ENCODE data around the gene ATP11A.

Gene ATP11A

DNA sequence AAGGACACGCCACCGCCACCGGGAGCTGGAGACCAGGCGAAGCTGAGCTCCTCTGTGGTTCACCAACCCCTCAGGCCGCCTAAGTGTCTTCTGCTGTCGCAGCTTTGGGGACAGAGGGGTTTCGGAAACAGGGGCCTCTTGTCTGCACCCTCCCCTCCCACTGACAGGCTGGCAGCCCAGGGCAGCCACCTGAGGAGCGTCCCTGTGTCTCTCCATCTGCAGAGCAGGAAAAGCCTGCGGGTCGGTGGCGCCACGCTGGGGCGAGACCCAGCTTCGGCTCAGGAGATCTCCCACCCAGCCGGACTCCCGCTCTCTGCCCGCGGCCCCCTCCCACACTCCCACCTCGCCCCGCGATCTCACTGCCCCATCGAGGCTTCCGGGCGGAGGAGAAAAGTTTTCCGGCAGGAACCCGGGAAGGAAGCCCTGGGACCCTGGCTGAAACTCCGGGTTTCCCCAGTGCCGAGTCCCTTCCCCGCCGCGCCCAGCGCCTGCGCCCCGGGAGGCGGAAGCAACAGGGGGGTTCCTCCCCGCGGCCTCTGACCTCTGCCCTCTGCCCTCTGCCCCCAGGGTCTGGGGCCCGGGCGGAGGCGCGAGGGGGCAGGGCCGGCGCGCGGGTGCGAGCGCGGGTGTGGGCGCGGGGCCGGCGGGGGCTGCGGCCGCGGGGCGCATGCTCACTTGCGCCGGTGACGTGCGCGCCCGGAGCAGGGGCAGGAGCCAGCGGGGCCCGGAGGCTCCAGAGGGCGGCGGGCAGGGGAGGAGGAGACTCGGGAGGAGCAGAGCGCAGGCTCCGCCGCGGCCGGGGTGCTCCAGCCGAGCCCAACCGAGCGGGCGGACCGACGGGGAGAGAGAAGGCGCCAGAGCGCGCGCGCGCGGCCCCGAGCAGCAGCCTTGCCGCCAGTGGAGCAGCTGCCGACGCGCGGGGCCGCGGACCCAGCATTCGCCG lies at the start of gene ATP11A:
Gene ATP11A, plus strand, starts transcription at position 736 of the 943 bp plus-strand sequence. CDS start 379 bp downstream, outside the sequence.
- DNase-seq (ENCODE audit: low read depth), result peak; percentile 67

DNA sequence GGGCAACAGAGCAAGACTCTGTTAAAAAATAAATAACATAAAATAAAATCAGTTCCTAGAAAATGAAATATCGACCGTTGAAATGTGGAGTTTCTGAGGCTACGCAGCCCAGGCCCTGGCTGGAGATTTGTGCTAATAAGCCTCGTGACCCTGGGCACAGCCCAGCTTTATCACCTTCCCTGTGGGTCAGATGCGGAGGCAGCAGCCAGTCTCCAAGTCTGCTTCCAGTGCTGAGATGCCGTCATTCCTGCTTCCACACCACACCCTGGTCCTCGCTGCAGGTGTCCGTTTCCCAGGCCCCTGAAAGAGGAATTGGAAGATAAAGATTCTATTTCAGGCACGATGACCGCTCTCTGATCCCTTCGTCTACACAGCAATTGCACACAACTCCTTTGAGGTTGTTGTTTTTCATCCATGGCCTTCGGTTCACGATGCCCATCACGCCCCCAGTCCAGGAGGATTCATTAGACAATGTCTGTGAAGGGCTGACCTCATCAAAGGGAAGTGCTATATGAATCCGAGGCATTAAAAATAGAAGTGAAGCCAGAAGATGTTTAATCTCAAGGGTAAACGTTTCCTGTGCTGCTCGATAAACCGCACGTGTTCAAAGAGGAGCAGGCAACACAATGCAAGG lies 48.3 kb upstream of the ATP11A start:
- DNase-seq (ENCODE audit: low read depth), result no peak

DNA sequence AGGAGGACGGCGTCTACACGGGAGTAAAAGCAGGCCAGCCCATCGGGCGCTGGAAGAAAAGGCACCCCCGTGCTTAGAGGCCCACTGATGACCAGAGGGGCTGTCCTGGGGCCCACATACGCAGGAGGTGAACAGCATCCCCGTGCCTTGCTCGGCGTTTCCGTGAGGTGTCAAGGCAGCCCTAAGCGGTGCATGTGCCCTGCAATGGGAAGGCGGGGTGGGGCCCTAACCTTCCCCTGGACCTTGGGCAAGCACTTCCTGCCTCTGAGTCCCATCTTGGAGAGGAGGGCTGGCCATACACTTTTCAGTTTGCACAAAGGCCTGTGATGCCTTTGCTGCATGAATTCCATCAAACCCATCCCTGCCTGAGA lies 47.8 kb upstream of the ATP11A start:
- no peak for DNase-seq (ENCODE audit: low read depth)

DNA sequence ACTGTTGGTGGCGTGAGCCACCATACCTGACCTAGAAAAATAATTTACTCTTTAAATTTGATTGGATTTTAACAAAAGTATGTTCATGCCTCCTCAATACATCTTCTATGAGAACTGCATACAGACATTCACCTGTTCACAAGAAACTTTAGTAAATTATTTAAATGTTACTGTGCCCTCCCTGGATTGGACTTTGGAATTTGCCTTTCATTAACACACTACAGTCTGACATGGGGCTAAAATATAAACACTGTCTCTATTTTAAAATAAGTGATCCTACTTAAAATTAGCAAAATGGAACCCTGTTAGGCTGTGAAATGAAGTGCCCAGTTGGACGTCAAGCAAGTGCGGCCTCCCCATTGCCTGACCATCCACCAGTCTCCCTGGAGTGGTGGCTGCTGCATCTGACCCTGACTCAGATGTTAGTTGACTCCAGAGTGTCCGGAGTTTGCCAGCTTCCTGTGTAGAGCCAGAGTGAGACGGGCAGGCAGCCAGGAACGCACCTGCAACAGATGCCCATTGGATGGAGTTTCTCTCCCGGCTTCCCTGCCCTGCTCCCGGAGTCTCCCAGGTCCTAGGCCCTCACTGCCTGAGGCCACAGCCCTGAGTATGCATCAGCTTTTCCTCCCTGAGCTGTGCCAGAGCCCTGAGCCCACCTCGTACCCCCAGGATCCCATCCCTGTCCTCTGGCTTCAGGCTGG lies 45.9 kb upstream of the ATP11A start:
- DNase-seq (ENCODE audit: low read depth), result no peak

DNA sequence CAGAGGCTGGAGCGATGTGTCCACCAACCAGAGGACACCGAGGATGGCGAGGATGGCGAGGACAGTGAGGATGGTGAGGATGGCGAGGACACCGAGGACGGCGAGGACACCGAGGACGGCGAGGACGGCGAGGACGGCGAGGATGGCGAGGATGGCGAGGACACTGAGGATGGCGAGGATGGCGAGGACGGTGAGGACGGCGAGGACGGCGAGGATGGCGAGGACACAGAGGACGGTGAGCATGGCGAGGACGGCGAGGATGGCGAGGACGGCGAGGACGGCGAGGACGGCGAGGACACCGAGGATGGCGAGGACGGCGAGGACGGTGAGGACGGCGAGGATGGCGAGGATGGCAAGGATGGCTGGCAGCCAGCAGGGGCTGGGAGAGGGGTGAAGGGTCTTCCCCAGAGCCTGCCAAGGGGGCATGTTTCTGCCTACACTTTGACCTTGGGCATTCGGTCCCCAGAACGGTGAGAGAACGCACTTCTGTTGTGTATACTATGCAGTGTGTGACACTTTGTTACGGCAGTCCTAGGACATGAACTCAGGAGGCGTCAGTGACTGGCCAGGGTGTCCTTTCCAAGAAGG lies 44.4 kb upstream of the ATP11A start:
- no peak for DNase-seq (ENCODE audit: low read depth)

DNA sequence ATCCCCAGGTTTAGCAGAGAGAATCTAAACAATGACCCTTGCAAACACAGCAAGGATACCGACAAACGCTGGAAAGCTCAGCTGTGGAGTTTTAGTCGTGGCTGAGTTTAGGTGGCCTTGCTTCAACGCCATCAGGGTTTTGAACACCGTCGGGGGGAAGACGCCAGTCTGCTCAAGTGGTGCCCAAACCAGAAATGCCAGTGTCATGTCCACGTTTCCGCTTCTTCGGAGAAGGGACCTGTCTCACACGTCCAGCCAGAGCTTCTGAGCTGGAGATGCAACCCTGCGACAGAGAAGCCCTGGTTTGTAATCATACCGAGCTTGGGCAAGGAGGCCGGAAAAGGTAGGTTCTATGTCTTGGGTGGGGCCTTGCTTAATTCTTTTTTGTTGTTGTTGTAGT lies 42.6 kb upstream of the ATP11A start:
- DNase-seq (ENCODE audit: low read depth), result no peak

DNA sequence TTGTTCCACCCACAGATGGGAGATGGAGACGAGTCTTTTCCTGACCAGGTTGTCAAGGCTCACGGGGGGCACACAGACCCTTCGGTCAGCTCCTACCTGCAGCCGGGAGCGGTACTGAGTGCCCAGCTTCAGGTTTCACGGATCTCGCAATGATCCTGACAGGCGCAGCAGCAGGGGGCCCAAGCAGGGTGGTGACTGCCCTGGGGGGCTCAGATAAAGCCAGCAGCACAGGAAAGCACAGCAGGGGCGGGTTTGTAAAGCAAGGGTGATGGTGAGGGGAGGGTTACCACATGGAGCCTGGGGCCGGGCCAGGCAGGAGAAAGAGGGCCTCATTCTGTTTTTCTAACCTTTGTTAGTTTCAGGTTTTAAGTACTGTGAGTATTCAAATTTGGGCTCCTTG lies 41.7 kb upstream of the ATP11A start:
- DNase-seq (ENCODE audit: low read depth), result no peak

DNA sequence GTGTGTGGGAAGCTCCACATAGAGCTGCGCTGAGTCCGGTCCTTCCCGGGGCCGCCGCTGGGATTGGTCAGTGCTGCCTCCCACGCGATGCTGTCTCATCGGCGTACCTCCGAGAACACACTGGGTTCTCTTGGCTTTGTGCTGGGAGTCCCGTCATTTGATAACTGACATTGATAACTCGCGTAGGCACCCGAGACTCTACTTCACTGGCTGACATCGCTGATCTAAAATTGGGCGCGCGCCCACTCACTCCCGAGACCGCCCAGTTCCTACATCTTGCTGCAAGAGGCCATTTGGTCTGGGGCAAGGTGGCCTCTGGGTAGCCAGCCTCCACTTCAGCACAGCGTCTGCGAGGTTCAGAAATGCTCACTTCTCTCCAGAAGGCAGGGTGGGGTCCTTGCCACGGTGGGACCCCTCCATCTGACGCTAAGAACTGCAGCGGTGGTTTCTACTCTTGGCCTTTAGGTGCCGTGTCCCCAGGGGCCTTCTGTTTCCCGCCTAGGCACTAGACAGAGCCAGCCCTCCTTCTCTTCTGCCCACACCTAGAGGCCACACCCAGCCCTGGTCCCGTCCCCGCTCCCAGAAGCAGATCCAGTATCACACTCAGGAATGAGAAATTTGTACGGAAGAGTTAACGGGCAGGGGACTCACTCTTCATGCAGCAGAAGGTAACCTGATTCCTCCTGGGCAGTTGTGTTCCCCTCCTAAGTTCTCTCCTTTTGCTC lies 40.7 kb upstream of the ATP11A start:
- no peak for DNase-seq (ENCODE audit: low read depth)

DNA sequence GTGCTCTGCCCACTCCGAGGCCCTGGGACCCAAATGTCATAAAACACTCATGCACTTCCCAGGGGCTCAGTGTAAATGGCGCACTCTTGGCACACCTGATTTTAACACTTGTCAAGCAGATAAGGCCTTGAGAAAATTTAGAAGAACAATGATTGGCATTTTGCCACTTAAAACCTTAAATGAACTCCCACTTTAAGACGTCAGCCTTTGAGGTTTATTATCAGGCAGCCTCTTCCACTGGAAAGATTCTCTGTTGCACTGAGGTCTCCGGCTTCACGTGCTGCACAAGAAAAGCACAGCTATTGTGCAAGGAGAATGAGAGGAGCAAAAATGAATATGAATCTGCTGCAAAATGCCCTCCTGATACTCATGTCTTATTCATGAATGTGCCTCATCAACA lies 38.5 kb upstream of the ATP11A start:
- DNase-seq (ENCODE audit: low read depth), result no peak

DNA sequence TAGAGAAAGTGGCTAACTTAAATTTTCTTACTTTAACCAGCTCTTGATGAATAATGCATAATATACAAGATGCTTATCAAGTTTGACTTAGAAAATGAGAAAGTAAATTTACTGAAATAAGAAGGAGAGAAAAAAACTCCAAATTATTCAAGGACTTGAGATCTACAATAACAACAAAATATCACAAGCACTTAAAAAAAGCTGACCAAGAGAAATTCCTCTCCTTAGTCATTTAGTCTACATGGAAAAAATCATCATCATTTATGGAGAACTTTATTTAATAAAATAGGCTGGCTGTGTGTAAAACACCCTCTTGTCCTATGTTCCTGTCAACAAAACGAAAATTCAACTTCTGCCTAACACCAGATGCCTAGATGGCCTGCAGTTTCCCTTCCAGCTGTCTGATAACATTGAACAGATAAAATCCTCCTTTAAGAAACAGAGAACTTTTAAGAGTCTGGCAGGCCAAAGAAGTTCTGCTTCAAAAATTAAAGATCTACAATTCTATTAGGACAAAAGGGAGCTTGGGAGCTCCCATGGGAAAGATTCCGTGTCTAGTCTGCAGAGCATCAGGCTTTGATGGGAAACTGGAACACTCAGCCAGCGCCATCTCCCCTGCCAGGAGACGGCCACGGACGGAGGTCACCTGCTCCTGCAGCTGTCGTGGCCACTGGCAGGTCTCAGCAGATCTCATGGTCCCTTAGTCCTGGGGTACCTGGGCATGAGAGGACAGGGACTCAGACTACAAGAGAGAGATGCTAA lies 37.9 kb upstream of the ATP11A start:
- DNase-seq (ENCODE audit: low read depth), result no peak

DNA sequence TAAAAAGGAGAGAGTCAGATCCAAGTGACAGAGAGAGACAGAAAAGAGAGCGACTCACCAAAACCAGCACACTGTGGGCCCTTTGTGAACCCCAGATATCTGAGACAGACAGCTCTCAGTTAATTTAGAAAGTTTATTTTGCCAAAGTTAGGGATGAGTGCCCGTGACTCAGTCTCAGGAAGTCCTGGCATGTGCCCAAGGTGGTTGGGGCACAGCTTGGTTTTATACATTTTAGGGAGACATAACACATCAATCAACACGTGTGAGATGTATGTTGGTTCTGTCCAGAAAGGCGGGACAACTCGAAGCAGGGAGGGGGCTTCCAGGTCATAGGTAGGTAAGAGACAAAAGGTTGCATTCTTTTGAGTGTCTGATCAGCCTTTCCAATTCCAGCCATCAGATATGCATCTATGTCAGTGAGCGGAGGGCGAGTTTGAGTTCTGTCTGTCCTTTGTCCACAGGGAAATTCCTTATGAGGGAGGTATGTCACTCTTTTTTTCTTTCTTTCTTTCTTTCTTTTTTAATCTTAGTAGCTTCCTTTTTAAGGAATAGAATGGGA lies 37.2 kb upstream of the ATP11A start:
- no peak for DNase-seq (ENCODE audit: low read depth)

DNA sequence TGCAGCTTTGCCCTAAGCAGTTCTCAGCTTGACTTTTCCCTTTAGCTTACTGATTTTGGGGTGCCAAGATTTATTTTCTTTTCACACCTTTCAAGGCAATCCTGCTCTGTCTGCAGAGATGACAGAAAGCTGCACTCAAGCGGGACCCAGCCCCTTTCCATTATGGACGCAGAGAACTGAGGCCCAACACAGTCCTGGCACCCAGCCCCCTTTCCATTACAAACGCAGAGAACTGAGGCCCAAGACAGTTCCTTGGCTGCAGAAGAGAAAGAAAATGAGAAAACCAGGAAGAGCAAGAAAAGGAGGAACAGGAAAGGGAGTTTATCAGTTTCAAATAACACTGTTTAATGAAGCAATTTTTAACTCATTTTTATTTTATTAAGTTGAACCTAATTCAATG lies 36.8 kb upstream of the ATP11A start:
- no peak for DNase-seq (ENCODE audit: low read depth)

DNA sequence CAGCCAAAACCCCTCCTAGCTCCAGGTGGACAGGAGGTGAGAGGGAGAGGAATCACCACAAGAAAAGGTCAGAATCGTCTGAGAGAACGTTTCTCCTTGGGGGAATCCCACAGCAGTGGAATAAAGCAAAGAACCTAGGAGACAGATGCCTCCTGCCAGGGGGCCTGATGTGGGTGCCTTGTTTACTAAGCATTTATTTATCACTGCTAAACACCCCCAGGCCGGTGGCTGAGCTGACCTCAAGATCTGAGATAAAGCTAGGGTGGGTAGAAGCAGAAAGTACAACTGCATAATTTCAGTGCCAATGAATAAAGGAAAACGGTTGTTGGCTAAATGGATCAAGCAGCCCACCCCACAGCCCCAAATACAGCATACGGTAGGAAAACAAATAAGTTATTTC lies 33.9 kb upstream of the ATP11A start:
- no peak for DNase-seq (ENCODE audit: low read depth)

DNA sequence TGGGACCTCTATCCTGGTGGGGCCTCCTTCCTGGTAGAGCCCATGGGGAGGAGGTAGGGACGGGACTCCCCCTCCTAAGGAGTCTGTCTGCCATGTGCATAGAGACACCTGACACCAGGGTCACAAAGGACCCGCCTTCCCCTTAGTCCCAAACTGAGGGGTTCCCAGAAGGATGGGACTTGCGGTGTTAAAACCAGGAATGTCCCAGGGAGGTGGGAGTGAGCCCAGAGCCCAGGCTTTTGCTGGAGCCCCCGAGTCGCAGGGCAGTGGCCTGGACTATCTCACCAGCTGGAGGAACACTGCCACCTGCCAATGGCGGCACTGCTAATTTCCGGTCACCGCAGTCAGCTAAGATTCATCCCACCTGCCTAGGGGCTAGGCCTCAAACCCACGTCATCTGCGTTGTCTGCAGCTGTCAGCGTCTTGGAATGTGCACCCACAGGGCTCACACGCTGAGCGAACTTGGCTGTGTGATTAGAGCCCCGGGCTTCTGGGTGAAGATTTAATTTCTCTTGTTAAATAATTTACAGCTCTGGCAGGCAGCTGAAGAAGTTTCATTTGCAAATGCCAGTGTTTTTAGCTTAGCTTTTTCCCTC lies 31.9 kb upstream of the ATP11A start:
- DNase-seq (ENCODE audit: low read depth), result no peak

DNA sequence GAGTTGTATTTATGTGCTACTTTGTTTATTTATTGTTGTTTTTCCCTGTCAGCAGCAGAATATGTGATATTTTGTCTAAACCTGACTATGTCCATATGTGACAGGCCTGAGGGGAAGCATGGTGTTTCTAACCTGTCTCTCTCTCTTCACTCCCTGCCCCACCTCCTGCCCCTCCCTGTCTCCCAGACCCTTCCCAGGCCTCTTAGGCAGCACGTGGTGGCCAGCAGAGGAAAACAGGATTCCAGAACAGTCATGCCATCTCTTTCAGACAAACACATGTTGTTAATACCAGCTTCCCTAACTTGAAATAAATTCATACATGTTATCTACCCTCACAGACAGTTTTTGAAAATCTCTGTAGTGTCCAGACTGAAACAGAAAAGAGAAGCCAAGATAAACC lies 31.0 kb upstream of the ATP11A start:
- DNase-seq (ENCODE audit: low read depth), result no peak

DNA sequence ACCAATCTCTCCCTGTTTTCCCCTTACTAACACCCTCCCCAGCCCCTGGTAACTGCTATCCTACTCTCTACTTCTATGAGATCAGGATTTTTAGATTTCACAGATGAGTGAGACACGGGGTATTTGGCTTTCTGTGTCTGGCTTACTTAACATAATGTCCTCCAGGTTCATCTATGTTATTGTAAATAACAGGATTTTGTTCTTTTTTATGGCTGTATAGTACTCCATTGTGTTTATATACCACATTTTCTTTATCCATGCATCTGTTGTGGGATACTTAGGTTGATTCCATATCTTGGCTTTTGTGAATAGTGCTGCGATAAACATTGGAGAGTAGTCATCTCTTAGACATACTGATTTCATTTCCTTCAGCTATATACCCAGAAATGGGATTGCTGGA lies 28.5 kb upstream of the ATP11A start:
- no peak for DNase-seq (ENCODE audit: low read depth)

DNA sequence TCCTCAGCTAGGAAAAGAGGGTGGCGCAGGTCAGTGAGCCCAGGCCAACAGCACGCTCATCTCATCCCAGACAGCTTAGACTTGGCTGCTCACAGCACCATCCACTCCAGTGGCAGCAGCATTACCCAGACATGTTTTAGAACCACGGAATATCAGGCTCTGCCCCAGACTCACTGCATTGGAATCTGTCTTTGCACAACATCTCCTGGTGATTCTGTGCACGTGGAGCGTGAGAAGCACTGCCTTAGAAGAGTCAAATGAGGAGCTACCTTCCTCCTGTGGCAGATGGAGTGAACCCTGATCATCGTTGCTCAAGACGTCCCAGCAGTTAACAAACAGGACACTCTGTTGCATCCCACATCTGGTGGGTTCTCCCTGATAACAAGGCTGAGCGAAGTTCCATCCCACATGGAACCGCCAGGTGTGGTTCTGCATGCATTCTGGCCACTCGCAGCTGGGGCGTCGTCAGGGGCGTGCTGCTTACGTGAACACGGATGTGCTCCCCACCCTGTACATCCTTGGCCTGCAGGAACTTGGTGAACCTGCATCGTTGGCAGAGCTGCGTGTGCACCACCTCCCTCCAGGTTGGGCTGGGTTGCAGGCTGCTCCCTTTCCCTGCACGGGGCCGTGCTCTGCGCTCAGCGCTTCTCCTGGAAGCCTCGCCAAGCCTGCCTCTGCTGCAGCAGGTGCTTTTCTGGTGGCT lies 25.2 kb upstream of the ATP11A start:
- DNase-seq (ENCODE audit: low read depth), result no peak

DNA sequence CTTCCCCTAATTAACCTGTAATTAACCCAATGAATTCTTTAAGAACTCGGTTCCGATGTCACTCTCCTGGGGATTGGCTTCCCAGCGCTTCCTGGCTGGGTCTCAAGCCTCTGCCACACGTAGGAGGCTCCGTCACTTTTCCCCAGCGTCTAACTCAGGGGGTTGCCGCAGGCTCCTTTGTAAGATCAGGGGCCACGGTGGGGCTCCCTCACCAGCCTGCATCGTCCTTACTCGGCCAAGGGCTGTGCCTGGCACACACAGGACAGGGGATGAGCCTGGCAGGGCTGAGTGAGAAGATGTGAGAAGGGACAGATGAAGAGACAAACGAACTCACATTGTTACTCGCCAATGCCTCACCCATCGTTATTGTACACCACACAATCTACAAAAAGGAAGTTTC lies 20.9 kb upstream of the ATP11A start:
- no peak for DNase-seq (ENCODE audit: low read depth)

DNA sequence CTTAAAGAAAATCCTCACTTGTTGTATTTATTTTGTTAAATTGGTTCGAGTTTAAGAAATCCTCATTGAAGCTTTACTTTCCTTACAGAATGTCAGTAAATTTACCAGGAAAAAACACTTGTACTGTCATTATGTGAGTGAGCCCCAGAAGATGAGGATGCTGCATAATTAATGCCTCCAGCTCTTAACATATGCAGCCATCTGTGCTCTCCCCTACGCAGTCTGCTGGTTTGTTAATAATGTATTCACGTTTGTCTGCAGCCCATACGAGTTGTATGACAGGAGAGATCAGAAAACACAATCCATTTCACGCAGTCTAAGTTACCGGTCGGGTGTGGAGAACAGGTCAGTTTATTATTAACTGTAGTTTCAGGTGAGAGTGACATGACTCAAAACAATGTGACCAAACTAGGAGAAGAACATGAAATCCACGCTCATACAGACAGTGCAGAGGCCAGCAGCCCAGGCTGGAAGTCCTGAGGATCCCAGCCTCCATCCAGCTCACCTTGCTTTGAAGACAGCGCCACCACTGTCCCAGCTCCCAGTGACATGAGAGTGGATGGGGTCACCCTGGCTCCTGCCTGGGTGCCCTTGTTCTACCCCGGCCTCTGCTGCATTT lies 19.8 kb upstream of the ATP11A start:
- DNase-seq (ENCODE audit: low read depth), result no peak
